ENCODE data around the gene S1PR1.

GRCh38 chr1:101285922-101286570 lies 49.2 kb downstream of the S1PR1 start:
- no peak for TF ChIP-seq POLR2A (IDR thresholded peaks at IDR 0.05)
- TF ChIP-seq CTCF (IDR thresholded peaks at IDR 0.05) = no peak

Measured in heart left ventricle (tissue), 13 donors.